ENCODE measurements around the gene UGDH. TPM values are rescaled to one million over a fixed set of nuclear protein-coding genes. Genes with fewer than 3 reads are reported as not detected.

The UGDH gene
- total RNA-seq, 1 experiment from 2014 or later, result 52.5 TPM

- CTCF ChIA-PET, result no interaction called here
- no peak for TF ChIP-seq CTCF (conservative IDR thresholded peaks at IDR 0.05; ENCODE audit: low read depth, low read length)
- no peak for TF ChIP-seq EZH2 (IDR thresholded peaks at IDR 0.05; ENCODE audit: borderline replicate concordance, low read depth, low read length, poor library complexity, severe bottlenecking)
- peak; percentile 30 for DNase-seq (ENCODE audit: low spot score)
- no peaks in the 10 kb centered on the region for H3K9me3 ChIP-seq (ENCODE audit: low read depth, low read length, poor library complexity, severe bottlenecking)
- H3K4me1 ChIP-seq (ENCODE audit: insufficient read depth, low read length, poor library complexity, severe bottlenecking), result peaks cover 4% of the 10 kb centered on the region
- H3K4me3 ChIP-seq (ENCODE audit: low read depth, low read length, poor library complexity, severe bottlenecking), result peak overlapping the region; percentile 84
- peaks cover 4% of the 10 kb centered on the region for H3K36me3 ChIP-seq (ENCODE audit: insufficient read depth, low read length, poor library complexity, severe bottlenecking)
- no TSS peak for BruUV-seq (replicated peaks)
- intact Hi-C loops (cut with micrococcal nuclease; ENCODE audit: unreplicated experiment), result loop anchor here (5.0 kb wide), 2 partner anchors 109 to 449 kb away; partner anchors contain the start of genes PDS5A and SMIM14
- H3K27ac ChIP-seq (ENCODE audit: low read depth, low read length, poor library complexity, severe bottlenecking), result peak overlapping the region; percentile 78
- H3K27me3 ChIP-seq (replicated peaks; ENCODE audit: insufficient read depth, low read depth, low read length, poor library complexity), result no peaks in the 10 kb centered on the region
- POLR2A ChIA-PET (ENCODE audit: low non-redundant PET), result no interaction called here
Observed at GRCh38 chr4:39528061-39528465, 824 bp upstream of the UGDH start.

- Histone ChIP-seq H3K27ac (ENCODE audit: low read depth, low read length, poor library complexity, severe bottlenecking) (peak overlapping the region; percentile 78), H3K9me3 (ENCODE audit: low read depth, low read length, poor library complexity, severe bottlenecking) (no peaks in the 10 kb centered on the region), H3K4me1 (ENCODE audit: insufficient read depth, low read length, poor library complexity, severe bottlenecking) (peaks cover 11% of the 10 kb centered on the region), H3K4me3 (ENCODE audit: low read depth, low read length, poor library complexity, severe bottlenecking) (peak overlapping the region; percentile 84), H3K27me3 (replicated peaks; ENCODE audit: insufficient read depth, low read depth, low read length, poor library complexity) (no peaks in the 10 kb centered on the region), H3K36me3 (ENCODE audit: insufficient read depth, low read length, poor library complexity, severe bottlenecking) (peaks cover 2% of the 10 kb centered on the region)
- intact Hi-C loops (cut with micrococcal nuclease; ENCODE audit: unreplicated experiment), result loop anchor here (5.0 kb wide), 2 partner anchors 110 to 450 kb away; partner anchors contain the start of genes PDS5A and SMIM14
- CTCF ChIA-PET, result interaction anchor here (0.9 kb wide), 1 partner anchor 57 kb away, joined by 5 read pairs; no protein-coding TSS in a partner anchor
- no peak for DNase-seq (ENCODE audit: low spot score)
- BruUV-seq (replicated peaks), result TSS peak; percentile 66
- TF ChIP-seq CTCF (conservative IDR thresholded peaks at IDR 0.05; ENCODE audit: low read depth, low read length) (no peak), EZH2 (IDR thresholded peaks at IDR 0.05; ENCODE audit: borderline replicate concordance, low read depth, low read length, poor library complexity, severe bottlenecking) (no peak)
- POLR2A ChIA-PET (ENCODE audit: low non-redundant PET), result no interaction called here
Observed at GRCh38 chr4:39526765-39527295, 409 bp downstream of the UGDH start.

- peak overlapping the region; percentile 84 for H3K4me3 ChIP-seq (ENCODE audit: low read depth, low read length, poor library complexity, severe bottlenecking)
- ChIA-PET POLR2A (ENCODE audit: low non-redundant PET) (no interaction called here), CTCF (no interaction called here)
- intact Hi-C loops (cut with micrococcal nuclease; ENCODE audit: unreplicated experiment), result loop anchor here (5.0 kb wide), 2 partner anchors 111 to 451 kb away; partner anchors contain the start of genes PDS5A and SMIM14
- peaks cover 18% of the 10 kb centered on the region for H3K4me1 ChIP-seq (ENCODE audit: insufficient read depth, low read length, poor library complexity, severe bottlenecking)
- no peaks in the 10 kb centered on the region for H3K27me3 ChIP-seq (replicated peaks; ENCODE audit: insufficient read depth, low read depth, low read length, poor library complexity)
- H3K9me3 ChIP-seq (ENCODE audit: low read depth, low read length, poor library complexity, severe bottlenecking), result no peaks in the 10 kb centered on the region
- peak overlapping the region; percentile 78 for H3K27ac ChIP-seq (ENCODE audit: low read depth, low read length, poor library complexity, severe bottlenecking)
- no peak for DNase-seq (ENCODE audit: low spot score)
- H3K36me3 ChIP-seq (ENCODE audit: insufficient read depth, low read length, poor library complexity, severe bottlenecking), result peaks cover 2% of the 10 kb centered on the region
- TF ChIP-seq EZH2 (IDR thresholded peaks at IDR 0.05; ENCODE audit: borderline replicate concordance, low read depth, low read length, poor library complexity, severe bottlenecking), result no peak
- no peak; the same call in 1 of the 2 replicates for TF ChIP-seq CTCF (conservative IDR thresholded peaks at IDR 0.05; ENCODE audit: low read depth, low read length)
- BruUV-seq (replicated peaks), result no TSS peak
Observed at GRCh38 chr4:39525822-39526690, 1.2 kb downstream of the UGDH start.

Data from A673 (cell line).